GM12892 (cell line): ENCODE results near the gene HINT3.

Experiments
- POLR2A ChIP-seq: IDR thresholded peaks from 2 replicates; pipeline ENCODE4 v1.6.1; 2011; ENCODE audit warnings: low read depth, low read length, control low read depth
- POLR2AphosphoS5 ChIP-seq: IDR thresholded peaks from 2 replicates; pipeline ENCODE4 v1.6.1; 2011; ENCODE audit warnings: low read depth, low read length, control low read depth
- TAF1 ChIP-seq: IDR thresholded peaks from 2 replicates; pipeline ENCODE4 v1.6.1; 2011; ENCODE audit warnings: low read depth, mild to moderate bottlenecking, control low read depth, low read length, borderline replicate concordance

DNA sequence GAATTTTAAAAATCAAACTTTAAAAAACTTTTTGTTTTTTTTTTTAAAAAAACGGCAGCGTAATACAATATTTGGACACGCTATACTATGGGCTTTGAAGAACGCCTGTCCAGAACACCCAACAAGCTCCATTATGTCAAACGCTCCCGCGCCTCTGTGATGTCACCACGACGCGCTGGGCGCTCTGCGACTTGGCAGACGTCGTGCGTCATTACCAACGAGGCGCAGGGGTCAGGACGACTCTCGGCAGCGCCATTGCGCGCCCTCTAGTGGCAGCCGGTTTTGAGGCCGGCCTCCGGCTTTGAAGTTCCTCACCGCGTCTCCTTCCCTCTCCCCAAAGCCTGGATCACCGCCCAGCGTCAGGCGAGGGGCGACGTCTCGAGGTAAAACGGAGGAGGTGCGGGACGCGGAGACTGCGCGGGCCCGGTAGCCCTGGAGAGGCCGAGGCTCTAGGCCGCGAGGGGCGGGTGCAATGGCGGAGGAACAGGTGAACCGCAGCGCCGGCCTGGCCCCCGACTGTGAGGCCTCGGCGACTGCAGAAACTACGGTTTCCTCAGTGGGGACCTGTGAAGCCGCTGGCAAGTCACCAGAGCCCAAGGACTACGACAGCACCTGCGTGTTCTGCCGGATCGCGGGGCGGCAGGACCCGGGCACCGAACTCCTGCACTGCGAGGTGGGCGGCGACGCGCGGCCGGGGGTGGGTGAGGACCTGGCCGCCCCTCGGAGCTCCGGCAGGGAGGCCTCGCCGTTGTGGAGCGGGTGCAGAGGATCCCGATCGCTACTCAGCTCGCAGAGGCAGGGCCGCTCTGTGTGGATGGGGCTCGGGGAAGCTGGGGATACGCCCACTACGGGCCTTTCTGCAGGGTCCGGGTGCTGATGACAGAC is at the start of gene HINT3:
- TF ChIP-seq POLR2A (peak; percentile 57; the same call in 1 of the 2 replicates), TAF1 (0 out of 2 replicates have a peak, but pooled peaks have one; percentile 57), POLR2AphosphoS5 (0 out of 2 replicates have a peak, but pooled peaks have one; percentile 44)
